Vagina (tissue), 2 donors: ENCODE data around the gene SLC39A11. TPM values are rescaled to one million over a fixed set of nuclear protein-coding genes. Genes with fewer than 3 reads are reported as not detected.
"Not testable (repeated sequence)": the region's sequence is repeated elsewhere in the genome, so short reads cannot be mapped to it uniquely, and the experiment has no call there.

Experiments
- DNase-seq, 2 donors: peaks; one replicate each; pipeline ENCODE4 v3.0.0-alpha.2; 2017; ENCODE audit errors: extremely low spot score in 2 of 2
- H3K27ac ChIP-seq: fragments of 200-600 bp; sonication (generic); one replicate; pipeline ENCODE4 v1.5.1; 2019
- H3K27me3 ChIP-seq: fragments of 200-600 bp; sonication (generic); one replicate; pipeline ENCODE4 v1.5.1; 2019
- H3K36me3 ChIP-seq, 2 donors: fragments of 200-600 bp; sonication (generic); one replicate each; pipeline ENCODE4 v1.5.1; 2017 to 2019
- H3K4me1 ChIP-seq: fragments of 200-600 bp; sonication (generic); one replicate; pipeline ENCODE4 v1.5.1; 2019
- H3K4me3 ChIP-seq, 2 donors: fragments of 200-600 bp; sonication (generic); 1 replicate in 1 of 2; 2 replicates in 1 of 2; pipeline ENCODE4 v1.5.1; 2016 to 2019
- H3K9me3 ChIP-seq: fragments of 200-600 bp; sonication (generic); one replicate; pipeline ENCODE4 v1.5.1; 2019
- POLR2A ChIP-seq, 2 donors: fragments of 450-650 bp; IDR thresholded peaks; one replicate each; pipeline ENCODE4 v1.6.1; 2017; ENCODE audit warnings: antibody characterized with exemption in 2 of 2, mild to moderate bottlenecking in 2 of 2, moderate library complexity in 2 of 2
- POLR2AphosphoS5 ChIP-seq, 2 donors: sonication (generic); formaldehyde crosslinking; IDR thresholded peaks; one replicate each; pipeline ENCODE4 v1.9.0; 2017; ENCODE audit warnings: antibody characterized with exemption in 2 of 2, mild to moderate bottlenecking in 2 of 2, low read depth in 1 of 2; ENCODE audit not compliant: insufficient read depth in 1 of 2
- intact Hi-C: fragments of 100-400 bp; cut with DNase I; formaldehyde crosslinking; loops from one replicate; pipeline ENCODE4 v1.15.1; 2023
- total RNA-seq: library from RNA; depleted of rRNA; stranded (reverse); fragments of >200 nt; gene quantifications from one replicate; pipeline ENCODE4 v1.2.3, GENCODE V29; 2016
- TF ChIP-seq, protein P1 (sequence below), 3 experiments: fragments of 450-650 bp in 2 of 3; fragments of 200-600 bp in 1 of 3; sonication (generic) in 1 of 3; IDR thresholded peaks; one replicate each; pipeline ENCODE4 v1.5.1; 2017 to 2019; ENCODE audit warnings: antibody characterized with exemption in 3 of 3, mild to moderate bottlenecking in 2 of 3, moderate library complexity in 2 of 3

SLC39A11 gene
- total RNA-seq, 1 donor from 2014 or later: 22.6 TPM

DNA sequence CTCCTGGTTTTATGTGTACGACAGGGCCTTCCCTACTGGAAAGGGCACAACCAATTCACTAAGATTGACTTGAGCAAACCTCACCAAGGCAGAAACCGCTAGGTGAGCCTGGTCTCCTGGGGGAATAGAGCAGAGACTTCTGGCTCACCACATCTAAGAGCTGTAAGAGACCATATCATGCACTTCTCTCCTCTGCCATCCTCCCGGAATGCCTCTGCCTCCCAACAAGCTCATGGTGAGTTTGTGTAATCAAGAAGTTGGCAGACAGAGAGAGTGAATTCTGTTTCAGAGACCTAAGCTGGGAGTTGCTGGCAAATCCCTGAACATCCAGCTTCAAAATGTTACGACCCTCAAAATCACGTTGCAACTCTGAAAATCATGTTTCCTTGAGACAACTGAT, 154.8 kb downstream of the SLC39A11 start:
- no peaks in the 10 kb centered on the region for H3K27me3 ChIP-seq
- DNase-seq: no peak
- H3K9me3 ChIP-seq: no peaks in the 10 kb centered on the region
- H3K4me1 ChIP-seq: no peaks in the 10 kb centered on the region
- no peak overlapping the region for H3K4me3 ChIP-seq
- TF ChIP-seq POLR2AphosphoS5 (IDR thresholded peaks at IDR 0.05; ENCODE audit: insufficient read depth in 1 of 2, low read depth in 1 of 2) (no peak), POLR2A (IDR thresholded peaks at IDR 0.05) (no peak)
- TF ChIP-seq, protein P1, sequence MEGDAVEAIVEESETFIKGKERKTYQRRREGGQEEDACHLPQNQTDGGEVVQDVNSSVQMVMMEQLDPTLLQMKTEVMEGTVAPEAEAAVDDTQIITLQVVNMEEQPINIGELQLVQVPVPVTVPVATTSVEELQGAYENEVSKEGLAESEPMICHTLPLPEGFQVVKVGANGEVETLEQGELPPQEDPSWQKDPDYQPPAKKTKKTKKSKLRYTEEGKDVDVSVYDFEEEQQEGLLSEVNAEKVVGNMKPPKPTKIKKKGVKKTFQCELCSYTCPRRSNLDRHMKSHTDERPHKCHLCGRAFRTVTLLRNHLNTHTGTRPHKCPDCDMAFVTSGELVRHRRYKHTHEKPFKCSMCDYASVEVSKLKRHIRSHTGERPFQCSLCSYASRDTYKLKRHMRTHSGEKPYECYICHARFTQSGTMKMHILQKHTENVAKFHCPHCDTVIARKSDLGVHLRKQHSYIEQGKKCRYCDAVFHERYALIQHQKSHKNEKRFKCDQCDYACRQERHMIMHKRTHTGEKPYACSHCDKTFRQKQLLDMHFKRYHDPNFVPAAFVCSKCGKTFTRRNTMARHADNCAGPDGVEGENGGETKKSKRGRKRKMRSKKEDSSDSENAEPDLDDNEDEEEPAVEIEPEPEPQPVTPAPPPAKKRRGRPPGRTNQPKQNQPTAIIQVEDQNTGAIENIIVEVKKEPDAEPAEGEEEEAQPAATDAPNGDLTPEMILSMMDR (IDR thresholded peaks at IDR 0.05): no peak
- H3K36me3 ChIP-seq: no peaks in the 10 kb centered on the region
- intact Hi-C loops: no loop called here
- no peak overlapping the region for H3K27ac ChIP-seq

DNA sequence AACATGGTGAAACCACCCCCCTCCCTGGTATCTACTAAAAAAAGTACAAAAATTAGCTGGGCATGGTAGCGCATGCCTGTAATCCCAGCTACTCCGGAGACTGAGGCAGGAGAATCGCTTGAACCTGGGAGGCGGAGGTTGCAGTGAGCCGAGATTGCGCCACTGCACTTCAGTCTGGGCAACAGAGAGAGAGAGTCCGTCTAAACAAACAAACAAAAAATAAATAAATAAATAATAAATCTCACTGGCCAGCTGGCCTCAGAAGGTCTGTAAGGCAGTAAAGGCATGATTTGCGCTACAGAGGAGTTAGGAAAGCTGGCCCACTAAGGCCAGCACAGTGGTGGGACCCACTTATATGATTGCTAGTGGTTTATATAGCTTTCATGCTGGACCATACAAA, 155.2 kb downstream of the SLC39A11 start:
- DNase-seq, H3K27ac ChIP-seq, H3K4me1 ChIP-seq, H3K4me3 ChIP-seq, intact Hi-C loops, H3K36me3 ChIP-seq, H3K27me3 ChIP-seq, H3K9me3 ChIP-seq: not testable (repeated sequence)

DNA sequence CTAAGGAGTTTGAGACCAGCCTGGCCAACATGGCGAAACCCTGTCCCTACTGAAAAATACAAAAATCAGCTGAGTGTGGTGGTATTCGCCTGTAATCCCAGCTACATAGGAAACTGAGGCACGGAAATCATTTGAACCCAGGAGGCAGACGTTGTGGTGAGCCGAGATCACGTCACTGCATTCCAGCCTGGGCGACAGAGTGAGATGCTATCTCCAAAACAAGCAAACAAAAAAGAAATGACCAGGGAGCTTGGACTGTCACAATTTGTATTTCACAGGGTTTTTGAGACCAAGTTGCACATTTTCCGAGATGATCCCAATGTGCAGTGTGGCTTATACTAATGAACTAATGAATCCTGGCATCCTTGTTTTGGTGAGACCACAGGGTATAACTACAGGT, 156.5 kb downstream of the SLC39A11 start:
- intact Hi-C loops: no loop called here
- TF ChIP-seq, protein P1 (IDR thresholded peaks at IDR 0.05): no peak
- TF ChIP-seq POLR2A (IDR thresholded peaks at IDR 0.05) (no peak), POLR2AphosphoS5 (IDR thresholded peaks at IDR 0.05; ENCODE audit: insufficient read depth in 1 of 2, low read depth in 1 of 2) (no peak)

DNA sequence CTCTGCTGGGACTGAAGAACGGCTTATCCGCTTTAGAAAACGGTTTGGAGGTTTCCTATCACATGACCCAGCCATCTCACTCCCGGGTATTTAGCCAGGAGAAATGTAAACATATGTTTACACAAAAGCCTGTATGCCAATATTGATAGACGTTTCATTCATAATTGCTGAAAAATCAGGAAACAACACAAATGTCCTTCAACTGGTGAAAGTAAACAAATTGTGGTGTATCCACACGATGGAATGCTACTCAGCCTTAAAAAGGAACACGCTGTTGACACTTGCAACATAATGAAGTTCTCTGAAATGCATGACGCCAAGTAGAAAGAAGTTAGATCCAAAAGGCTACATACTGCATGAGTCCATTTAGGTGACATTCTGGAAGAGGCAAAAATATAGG, 157.6 kb downstream of the SLC39A11 start:
- intact Hi-C loops: no loop called here

More for the DNA sequence above, 156.5 kb downstream of the SLC39A11 start:
- H3K27me3 ChIP-seq: no peaks in the 10 kb centered on the region
- no peak overlapping the region for H3K4me3 ChIP-seq
- H3K4me1 ChIP-seq: no peaks in the 10 kb centered on the region
- H3K9me3 ChIP-seq: no peaks in the 10 kb centered on the region
- no peak overlapping the region for H3K27ac ChIP-seq
- H3K36me3 ChIP-seq: no peaks in the 10 kb centered on the region
- DNase-seq: no peak

DNA sequence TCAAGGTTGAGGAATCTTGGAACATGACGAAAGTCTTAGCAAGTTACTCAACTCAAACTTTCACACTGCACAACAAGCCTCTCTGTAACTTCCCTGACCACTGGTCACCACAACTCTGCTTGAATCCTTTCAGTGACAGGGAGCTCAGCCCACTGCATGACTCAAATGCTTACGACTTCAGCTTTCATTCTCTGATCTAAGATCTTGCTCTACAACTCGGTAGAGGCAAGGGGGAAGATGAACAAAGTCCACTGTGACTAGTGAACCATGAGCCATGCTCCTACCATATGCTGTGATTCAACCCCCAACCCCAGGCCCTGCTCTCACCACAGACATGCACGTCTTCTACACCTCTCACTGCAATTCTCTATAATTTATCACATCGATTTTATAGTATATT, 160.9 kb downstream of the SLC39A11 start:
- no peak for DNase-seq
- no peaks in the 10 kb centered on the region for H3K27me3 ChIP-seq
- no peaks in the 10 kb centered on the region for H3K4me1 ChIP-seq
- H3K36me3 ChIP-seq: no peaks in the 10 kb centered on the region
- intact Hi-C loops: no loop called here
- TF ChIP-seq POLR2A (IDR thresholded peaks at IDR 0.05) (no peak), POLR2AphosphoS5 (IDR thresholded peaks at IDR 0.05; ENCODE audit: insufficient read depth in 1 of 2, low read depth in 1 of 2) (no peak)
- TF ChIP-seq, protein P1 (IDR thresholded peaks at IDR 0.05): no peak
- H3K4me3 ChIP-seq: no peak overlapping the region
- H3K27ac ChIP-seq: no peak overlapping the region
- H3K9me3 ChIP-seq: no peaks in the 10 kb centered on the region

More for the DNA sequence above, 157.6 kb downstream of the SLC39A11 start:
- Histone ChIP-seq H3K4me3 (no peak overlapping the region), H3K9me3 (no peaks in the 10 kb centered on the region), H3K4me1 (no peaks in the 10 kb centered on the region), H3K27me3 (no peaks in the 10 kb centered on the region), H3K36me3 (no peaks in the 10 kb centered on the region), H3K27ac (no peak overlapping the region)
- no peak for TF ChIP-seq POLR2AphosphoS5 (IDR thresholded peaks at IDR 0.05; ENCODE audit: insufficient read depth in 1 of 2, low read depth in 1 of 2)
- TF ChIP-seq, protein P1 (IDR thresholded peaks at IDR 0.05): no peak
- no peak for TF ChIP-seq POLR2A (IDR thresholded peaks at IDR 0.05)
- no peak for DNase-seq

DNA sequence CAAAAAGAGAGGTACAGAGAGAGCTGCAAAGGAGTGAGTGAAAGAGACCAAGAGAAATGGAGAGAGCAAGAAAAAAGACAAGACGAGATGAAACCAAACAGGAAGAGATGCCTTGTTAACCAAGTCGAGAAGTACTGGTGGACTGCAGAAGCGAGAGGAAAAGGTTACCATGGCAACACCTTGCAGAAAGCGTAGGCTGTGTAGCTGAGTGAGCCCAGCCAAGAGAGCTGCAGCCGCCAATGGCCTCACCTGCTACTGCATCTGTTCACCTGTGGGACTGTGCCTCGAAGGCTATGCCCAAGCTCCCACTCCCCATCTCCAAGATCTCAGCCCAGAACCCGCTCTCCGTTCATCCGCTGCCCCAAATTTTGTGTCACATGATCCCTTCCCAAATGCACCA, 161.3 kb downstream of the SLC39A11 start:
- intact Hi-C loops: no loop called here
- H3K9me3 ChIP-seq: no peaks in the 10 kb centered on the region
- no peak overlapping the region for H3K4me3 ChIP-seq
- DNase-seq: no peak
- TF ChIP-seq POLR2AphosphoS5 (IDR thresholded peaks at IDR 0.05; ENCODE audit: insufficient read depth in 1 of 2, low read depth in 1 of 2) (no peak), POLR2A (IDR thresholded peaks at IDR 0.05) (no peak)
- TF ChIP-seq, protein P1 (IDR thresholded peaks at IDR 0.05): no peak
- H3K27ac ChIP-seq: no peak overlapping the region
- H3K36me3 ChIP-seq: no peaks in the 10 kb centered on the region
- H3K27me3 ChIP-seq: no peaks in the 10 kb centered on the region
- H3K4me1 ChIP-seq: no peaks in the 10 kb centered on the region
